Astrocyte of the cerebellum (primary cell): ENCODE data around the gene DDAH2.

Experiments used
- DNase-seq: peaks from one replicate; pipeline ENCODE4 v3.0.0-alpha.2; 2011; ENCODE audit warnings: low read depth
- H3K4me3 ChIP-seq: 2 replicates; pipeline ENCODE4 v1.5.1; 2011; ENCODE audit warnings: mild to moderate bottlenecking, low read depth, low read length, moderate library complexity
- CTCF ChIP-seq: IDR thresholded peaks from 2 replicates; pipeline ENCODE4 v1.5.1; 2012; ENCODE audit warnings: low read length, low read depth, moderate library complexity, mild to moderate bottlenecking; ENCODE audit errors: missing control alignments
- in situ Hi-C: cut with HindIII; loops from 2 replicates; pipeline ENCODE4 v1.10.0; 2017; ENCODE audit warnings: low sequenced_read_pairs

The DDAH2 gene

GRCh38 chr6:31734247-31734820 is 5.2 kb upstream of the DDAH2 start:
- no peak for DNase-seq
- in situ Hi-C loops: loop anchor here (5.0 kb wide), 1 partner anchor 42 kb away; no protein-coding TSS in a partner anchor
- H3K4me3 ChIP-seq: peak overlapping the region; percentile 99
- TF ChIP-seq CTCF: no peak

GRCh38 chr6:31733734-31734133 is 4.6 kb upstream of the DDAH2 start:
- DNase-seq: no peak
- in situ Hi-C loops: loop anchor here (5.0 kb wide), 1 partner anchor 41 kb away; no protein-coding TSS in a partner anchor
- TF ChIP-seq CTCF: no peak
- H3K4me3 ChIP-seq: peak overlapping the region; percentile 99

- no peak for DNase-seq
- no peak for TF ChIP-seq CTCF
- H3K4me3 ChIP-seq: no peak overlapping the region
- in situ Hi-C loops: loop anchor here (5.0 kb wide), 1 partner anchor 40 kb away; no protein-coding TSS in a partner anchor
These were observed 2.9 kb upstream of the DDAH2 start for GRCh38 chr6:31732029-31732428.

- H3K4me3 ChIP-seq: peak overlapping the region; percentile 97
- in situ Hi-C loops: loop anchor here (5.0 kb wide), 1 partner anchor 38 kb away; no protein-coding TSS in a partner anchor
- TF ChIP-seq CTCF: no peak
These were observed 1.6 kb upstream of the DDAH2 start for GRCh38 chr6:31730631-31731086.

GRCh38 chr6:31729979-31730630 is 1.0 kb upstream of the DDAH2 start:
- DNase-seq: peak; percentile 78
- TF ChIP-seq CTCF: no peak
- in situ Hi-C loops: loop anchor here (5.0 kb wide), 1 partner anchor 38 kb away; no protein-coding TSS in a partner anchor
- H3K4me3 ChIP-seq: peak overlapping the region; percentile 97

More at GRCh38 chr6:31730631-31731086, 1.6 kb upstream of the DDAH2 start:
- no peak for DNase-seq

GRCh38 chr6:31729515-31729978 is 448 bp upstream of the DDAH2 start:
- peak overlapping the region; percentile 97 for H3K4me3 ChIP-seq
- in situ Hi-C loops: no loop called here
- no peak for TF ChIP-seq CTCF
- peak; percentile 73 for DNase-seq
